ENCODE measurements around the gene CELSR2.

CELSR2 gene

DNA sequence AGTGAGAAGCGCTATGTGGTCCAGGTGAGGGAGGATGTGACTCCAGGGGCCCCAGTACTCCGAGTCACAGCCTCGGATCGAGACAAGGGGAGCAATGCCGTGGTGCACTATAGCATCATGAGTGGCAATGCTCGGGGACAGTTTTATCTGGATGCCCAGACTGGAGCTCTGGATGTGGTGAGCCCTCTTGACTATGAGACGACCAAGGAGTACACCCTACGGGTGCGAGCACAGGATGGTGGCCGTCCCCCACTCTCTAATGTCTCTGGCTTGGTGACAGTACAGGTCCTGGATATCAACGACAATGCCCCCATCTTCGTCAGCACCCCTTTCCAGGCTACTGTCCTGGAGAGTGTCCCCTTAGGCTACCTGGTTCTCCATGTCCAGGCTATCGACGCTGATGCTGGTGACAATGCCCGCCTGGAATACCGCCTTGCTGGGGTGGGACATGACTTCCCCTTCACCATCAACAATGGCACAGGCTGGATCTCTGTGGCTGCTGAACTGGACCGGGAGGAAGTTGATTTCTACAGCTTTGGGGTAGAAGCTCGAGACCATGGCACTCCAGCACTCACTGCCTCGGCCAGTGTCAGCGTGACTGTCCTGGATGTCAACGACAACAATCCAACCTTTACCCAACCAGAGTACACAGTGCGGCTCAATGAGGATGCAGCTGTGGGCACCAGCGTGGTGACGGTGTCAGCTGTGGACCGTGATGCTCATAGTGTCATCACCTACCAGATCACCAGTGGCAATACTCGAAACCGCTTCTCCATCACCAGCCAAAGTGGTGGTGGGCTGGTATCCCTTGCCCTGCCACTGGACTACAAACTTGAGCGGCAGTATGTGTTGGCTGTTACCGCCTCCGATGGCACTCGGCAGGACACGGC is 2.2 kb downstream of the CELSR2 start:
- DNase-seq (ENCODE audit: low read depth), result no peak

DNA sequence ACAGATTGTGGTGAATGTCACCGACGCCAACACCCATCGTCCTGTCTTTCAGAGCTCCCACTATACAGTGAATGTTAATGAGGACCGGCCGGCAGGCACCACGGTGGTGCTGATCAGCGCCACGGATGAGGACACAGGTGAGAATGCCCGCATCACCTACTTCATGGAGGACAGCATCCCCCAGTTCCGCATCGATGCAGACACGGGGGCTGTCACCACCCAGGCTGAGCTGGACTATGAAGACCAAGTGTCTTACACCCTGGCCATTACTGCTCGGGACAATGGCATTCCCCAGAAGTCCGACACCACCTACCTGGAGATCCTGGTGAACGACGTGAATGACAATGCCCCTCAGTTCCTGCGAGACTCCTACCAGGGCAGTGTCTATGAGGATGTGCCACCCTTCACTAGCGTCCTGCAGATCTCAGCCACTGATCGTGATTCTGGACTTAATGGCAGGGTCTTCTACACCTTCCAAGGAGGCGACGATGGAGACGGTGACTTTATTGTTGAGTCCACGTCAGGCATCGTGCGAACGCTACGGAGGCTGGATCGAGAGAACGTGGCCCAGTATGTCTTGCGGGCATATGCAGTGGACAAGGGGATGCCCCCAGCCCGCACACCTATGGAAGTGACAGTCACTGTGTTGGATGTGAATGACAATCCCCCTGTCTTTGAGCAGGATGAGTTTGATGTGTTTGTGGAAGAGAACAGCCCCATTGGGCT is 3.0 kb downstream of the CELSR2 start:
- DNase-seq (ENCODE audit: low read depth), result no peak

- DNase-seq (ENCODE audit: low read depth), result no peak
Observed at GRCh38 chr1:109252893-109253802, 3.8 kb downstream of the CELSR2 start.

DNA sequence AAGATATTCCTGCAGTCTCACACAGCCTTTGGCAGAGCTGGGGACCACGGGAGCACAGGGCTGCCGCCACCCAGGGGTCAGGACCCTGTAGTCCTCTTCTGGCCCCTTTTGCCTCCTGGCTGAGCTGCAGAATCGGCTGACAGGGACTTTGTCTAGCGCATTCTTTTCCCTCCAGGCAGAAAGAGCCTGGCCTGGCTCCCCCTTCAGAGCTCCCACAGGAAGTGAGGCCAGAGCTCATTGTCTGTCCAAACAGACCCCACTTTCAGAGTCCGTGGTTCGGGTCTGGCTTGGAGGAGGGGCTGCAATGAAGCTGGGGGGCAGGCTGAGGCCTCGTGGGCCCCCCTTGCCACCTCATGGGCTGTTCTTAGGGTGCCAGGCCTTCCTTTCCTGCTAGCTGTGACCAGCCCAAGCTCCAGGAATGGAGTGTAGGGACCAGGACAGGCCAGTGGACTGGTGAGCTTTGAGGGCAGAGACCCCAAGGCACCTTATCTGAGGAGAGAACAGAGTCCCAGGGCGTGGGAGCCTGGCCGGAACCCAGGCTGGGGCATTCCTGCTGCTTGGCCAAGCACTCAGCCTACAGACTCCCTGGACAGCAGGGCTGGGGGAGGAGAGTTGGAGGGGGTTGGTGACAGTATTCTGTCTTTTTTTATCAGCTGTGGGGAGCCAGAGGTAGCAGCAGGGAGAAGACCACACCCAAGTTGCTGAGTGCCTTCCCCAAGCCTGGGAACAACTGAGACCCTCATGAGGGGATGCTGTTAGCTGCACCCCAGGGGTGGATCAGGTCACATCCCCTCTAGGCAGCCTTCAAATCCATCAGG is 4.7 kb downstream of the CELSR2 start:
- no peak for DNase-seq (ENCODE audit: low read depth)

GRCh38 chr1:109254621-109255096 is 5.3 kb downstream of the CELSR2 start:
- DNase-seq (ENCODE audit: low read depth), result no peak

GRCh38 chr1:109255097-109255651 is 5.8 kb downstream of the CELSR2 start:
- DNase-seq (ENCODE audit: low read depth), result no peak

DNA sequence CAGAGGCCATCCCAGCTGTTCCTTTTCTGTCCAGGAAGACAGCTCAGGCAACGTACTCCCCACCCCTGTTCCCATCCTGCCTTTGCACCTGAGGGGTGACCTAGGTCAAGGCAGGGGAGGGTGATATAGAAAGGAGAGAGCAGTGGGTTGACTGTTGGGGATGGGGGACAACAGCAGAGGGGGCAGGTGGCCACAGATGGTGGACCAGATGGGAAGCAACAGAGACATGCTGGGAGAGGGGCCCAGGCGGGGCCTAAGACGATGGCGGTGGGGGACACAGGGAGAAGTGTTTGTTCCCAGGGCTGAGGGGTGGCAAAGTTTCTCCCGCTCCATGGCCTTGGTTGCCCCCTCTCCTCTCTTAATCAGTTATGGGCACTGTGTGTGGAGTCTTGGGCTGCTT is 6.3 kb downstream of the CELSR2 start:
- DNase-seq (ENCODE audit: low read depth), result no peak

- DNase-seq (ENCODE audit: low read depth), result no peak
Observed at GRCh38 chr1:109256085-109256484, 6.7 kb downstream of the CELSR2 start.

DNA sequence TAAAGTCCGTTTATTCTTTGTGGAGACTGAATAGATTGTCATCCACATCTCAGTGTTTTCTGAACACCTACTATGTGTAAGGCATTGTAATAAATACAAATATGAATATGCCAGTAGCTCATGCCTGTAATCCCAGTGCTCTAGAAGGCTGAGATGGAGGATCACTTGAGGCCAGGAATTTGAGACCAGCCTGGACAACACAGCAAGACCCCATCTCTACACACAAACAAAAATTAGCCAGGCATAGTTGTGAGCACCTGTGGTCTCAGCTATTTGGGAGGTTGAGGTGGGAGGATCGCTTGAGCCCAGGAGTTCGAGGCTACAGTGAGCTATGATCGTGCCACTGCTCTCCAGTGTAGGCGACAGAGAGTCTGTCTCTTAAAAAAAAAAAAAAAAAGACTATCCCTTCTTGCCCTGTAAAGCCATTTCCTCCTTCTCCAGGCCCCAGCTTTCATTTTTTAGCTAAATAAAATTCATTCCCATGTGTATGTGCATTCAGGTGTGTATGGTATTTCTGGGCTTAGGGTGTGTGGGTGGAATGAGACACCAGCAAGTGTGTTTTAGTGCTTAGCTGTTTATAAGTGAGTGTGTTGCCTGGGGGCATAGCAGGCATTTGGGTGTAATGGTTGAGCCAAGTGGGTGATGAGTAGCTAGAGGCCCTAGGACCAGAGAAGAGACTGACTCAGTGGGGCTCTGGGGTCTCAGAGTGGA is 7.8 kb downstream of the CELSR2 start:
- DNase-seq (ENCODE audit: low read depth), result no peak

GRCh38 chr1:109257682-109258421 is 8.5 kb downstream of the CELSR2 start:
- DNase-seq (ENCODE audit: low read depth), result no peak

DNA sequence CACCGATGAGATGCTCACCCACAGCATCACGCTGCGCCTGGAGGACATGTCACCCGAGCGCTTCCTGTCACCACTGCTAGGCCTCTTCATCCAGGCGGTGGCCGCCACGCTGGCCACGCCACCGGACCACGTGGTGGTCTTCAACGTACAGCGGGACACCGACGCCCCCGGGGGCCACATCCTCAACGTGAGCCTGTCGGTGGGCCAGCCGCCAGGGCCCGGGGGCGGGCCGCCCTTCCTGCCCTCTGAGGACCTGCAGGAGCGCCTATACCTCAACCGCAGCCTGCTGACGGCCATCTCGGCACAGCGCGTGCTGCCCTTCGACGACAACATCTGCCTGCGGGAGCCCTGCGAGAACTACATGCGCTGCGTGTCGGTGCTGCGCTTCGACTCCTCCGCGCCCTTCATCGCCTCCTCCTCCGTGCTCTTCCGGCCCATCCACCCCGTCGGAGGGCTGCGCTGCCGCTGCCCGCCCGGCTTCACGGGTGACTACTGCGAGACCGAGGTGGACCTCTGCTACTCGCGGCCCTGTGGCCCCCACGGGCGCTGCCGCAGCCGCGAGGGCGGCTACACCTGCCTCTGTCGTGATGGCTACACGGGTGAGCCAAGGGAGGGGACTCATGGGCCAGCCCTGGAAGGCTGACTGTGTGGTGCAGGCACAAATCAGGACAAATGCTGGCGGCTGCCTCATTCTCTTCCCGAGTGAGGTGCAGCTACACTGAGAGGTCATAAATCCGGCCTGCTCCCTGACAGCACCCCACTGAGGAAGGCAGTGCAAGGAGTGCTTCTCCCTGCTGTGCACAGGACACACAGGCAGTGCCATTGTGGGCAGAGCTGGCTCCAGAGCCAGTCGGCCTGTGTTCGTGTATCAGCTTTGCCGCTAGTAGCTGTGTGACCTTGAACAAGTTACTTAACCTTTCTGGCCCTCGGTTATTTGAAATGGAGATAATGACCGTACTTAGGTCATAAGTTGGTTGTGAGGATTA is 9.4 kb downstream of the CELSR2 start:
- DNase-seq (ENCODE audit: low read depth), result no peak

- no peak for DNase-seq (ENCODE audit: low read depth)
Observed at GRCh38 chr1:109259674-109260557, 10.6 kb downstream of the CELSR2 start.

DNA sequence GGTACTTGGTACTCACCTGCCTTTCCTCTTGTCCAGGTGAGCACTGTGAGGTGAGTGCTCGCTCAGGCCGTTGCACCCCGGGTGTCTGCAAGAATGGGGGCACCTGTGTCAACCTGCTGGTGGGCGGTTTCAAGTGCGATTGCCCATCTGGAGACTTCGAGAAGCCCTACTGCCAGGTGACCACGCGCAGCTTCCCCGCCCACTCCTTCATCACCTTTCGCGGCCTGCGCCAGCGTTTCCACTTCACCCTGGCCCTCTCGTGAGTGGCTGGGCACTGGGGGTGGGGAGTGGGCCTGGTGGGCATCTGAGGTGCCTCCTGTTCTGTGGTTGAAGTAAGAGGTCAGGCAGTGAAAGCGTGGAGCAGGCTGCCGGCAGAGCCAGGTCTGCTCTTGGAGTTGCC is 11.7 kb downstream of the CELSR2 start:
- DNase-seq (ENCODE audit: low read depth), result no peak

- no peak for DNase-seq (ENCODE audit: low read depth)
Observed at GRCh38 chr1:109261578-109261977, 12.2 kb downstream of the CELSR2 start.

GRCh38 chr1:109262231-109263055 is 13.1 kb downstream of the CELSR2 start:
- no peak for DNase-seq (ENCODE audit: low read depth)

GRCh38 chr1:109263234-109263596 is 13.9 kb downstream of the CELSR2 start:
- no peak for DNase-seq (ENCODE audit: low read depth)

All from T-helper 22 cell (primary cell).